GM18507 (cell line): ENCODE measurements around the gene CRIM1.

ENCODE experiments used
- DNase-seq: peaks from one replicate; pipeline ENCODE4 v3.0.0; 2011; ENCODE audit warnings: low read depth; ENCODE audit not compliant: insufficient read length; ENCODE audit errors: extremely low spot score
- FAIRE-seq: peaks from 2 replicates; lab custom pipeline; 2011; peaks lifted over from hg19 to GRCh38; lab: Jason Lieb, UNC

CRIM1 gene

DNA sequence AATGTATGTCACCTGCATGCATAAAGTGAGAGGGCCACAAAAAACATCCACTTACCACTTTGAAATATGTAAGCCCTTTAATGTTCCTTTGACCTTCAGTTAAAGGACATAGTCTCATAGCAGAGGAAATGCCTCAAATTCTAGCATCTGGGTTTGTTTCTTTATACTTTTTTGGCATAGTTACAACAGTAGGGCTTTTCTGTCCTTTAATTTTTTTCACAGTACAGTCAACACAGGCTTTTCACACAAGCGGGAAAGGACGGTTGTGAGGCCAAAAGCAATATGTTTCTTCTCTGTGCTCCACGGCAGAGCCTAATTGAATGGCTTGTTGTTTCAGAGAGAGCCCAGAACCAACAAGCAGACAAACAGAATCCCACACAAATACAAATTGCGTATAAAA is 57.6 kb downstream of the CRIM1 start:
- DNase-seq (no peak), FAIRE-seq (peak; percentile 35)

DNA sequence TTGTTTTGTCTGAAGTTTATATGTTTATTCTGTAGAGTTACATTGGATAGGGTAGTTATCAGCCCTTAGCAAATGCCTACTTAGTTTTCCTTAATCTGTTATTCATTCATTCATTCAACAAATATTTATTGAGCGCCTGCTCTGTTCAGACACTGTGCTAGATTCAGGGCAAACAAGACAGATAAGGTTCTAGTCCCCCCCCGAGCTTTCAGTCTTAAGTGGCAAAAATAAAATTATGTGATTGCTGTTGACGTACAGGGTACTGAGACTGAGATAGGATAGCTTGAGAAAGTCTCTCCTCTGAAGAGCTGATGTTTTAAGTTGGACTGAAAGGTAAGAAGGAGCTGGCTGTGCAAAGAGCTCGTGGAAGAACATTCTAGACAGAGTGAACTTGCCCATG is 58.7 kb downstream of the CRIM1 start:
- FAIRE-seq (no peak), DNase-seq (no peak)

GRCh38 chr2:36415381-36416022 is 59.9 kb downstream of the CRIM1 start:
- no peak for DNase-seq
- FAIRE-seq = no peak

- FAIRE-seq = no peak
Observed at GRCh38 chr2:36416370-36417165, 61.0 kb downstream of the CRIM1 start.

DNA sequence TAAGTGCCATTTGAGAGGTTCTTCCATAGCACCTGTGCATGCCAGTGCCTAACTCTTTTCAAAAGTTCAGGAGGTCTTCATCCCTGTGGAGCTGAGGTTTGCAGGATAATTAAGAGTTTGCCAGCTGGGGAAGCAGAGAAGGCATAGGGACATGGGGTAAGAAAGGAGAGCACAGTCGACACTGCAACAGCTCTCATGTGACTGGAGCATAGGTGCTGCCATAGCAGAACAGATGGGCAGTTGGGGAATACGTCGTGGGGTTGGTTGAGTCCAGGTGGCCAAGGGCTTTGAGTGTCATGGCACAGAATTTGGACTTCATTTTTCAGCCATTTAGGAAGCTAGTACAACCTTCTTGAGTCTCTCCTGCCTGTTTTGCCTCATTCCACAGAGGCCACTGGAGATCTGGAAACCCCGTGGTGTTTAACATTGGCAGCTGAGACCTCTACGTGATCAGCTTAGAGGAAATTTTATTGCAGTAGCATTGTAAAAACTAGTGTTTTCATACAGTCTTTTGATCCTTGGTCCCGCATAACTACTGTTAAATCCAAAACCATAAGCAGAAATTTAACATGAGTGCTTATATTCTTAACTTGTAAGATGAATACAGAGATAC is 65.1 kb downstream of the CRIM1 start:
- no peak for FAIRE-seq
- no peak for DNase-seq

More at GRCh38 chr2:36416370-36417165, 61.0 kb downstream of the CRIM1 start:
- DNase-seq = no peak

DNA sequence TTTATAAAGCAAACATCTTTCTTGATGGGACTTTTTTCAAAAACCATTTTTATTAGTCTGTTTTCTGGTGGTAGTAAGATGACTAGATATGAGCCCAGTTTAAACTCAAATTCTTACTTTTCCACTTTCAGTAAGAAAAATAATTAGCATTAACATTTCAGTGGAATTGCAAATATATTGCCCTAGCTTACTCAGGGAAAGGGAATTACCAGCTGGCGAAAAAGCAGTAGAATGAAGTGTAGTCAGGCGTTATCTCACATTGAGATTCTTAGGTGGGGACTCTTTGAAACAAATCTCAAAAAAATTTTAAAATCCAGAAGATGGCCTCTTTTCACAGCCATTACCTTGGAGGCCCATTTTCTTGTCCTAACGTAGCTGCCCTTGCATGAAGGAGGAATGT is 65.8 kb downstream of the CRIM1 start:
- DNase-seq (no peak), FAIRE-seq (no peak)

DNA sequence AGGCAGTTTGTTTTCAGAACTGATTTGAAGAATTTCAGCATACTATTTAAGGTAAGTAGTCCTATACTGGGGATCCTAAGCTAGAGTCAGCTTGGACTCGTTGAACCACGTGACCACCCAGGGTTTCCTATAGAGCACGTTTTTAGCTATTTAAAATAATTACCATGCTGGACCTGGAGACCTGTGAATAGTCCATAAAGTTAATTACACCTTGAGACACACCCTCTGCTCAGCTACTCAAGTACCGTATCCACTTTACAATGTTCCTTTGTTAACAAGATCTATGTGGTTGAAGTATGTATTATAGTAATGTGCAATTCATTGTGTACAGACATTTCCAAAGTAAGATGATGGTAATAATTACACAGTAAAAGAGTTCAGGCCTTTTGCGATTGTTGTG is 67.6 kb downstream of the CRIM1 start:
- DNase-seq = no peak
- no peak for FAIRE-seq

DNA sequence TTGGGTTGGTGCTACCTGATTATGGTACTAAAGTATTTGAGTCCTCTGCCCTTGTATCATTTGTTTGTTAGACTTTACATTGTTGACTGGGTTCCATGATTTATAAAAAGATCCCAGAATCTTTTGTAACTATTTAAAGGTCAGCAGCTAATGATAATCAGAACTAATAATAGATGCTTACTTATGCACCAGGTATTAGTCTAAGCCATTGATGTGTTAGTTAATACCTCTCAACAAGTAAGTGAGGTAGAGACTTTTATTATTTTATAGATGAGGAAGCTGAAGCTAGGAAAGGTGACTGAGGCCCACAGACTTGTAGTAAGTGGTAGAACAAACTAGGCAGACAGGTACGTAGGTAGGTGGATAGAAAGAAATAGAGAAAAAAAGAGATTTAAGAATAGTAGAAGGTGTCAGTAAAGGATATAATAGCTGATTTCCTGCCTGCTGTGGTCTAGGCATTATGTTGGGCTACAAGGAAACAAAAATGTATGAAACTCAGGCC is 68.1 kb downstream of the CRIM1 start:
- no peak for DNase-seq
- no peak for FAIRE-seq

DNA sequence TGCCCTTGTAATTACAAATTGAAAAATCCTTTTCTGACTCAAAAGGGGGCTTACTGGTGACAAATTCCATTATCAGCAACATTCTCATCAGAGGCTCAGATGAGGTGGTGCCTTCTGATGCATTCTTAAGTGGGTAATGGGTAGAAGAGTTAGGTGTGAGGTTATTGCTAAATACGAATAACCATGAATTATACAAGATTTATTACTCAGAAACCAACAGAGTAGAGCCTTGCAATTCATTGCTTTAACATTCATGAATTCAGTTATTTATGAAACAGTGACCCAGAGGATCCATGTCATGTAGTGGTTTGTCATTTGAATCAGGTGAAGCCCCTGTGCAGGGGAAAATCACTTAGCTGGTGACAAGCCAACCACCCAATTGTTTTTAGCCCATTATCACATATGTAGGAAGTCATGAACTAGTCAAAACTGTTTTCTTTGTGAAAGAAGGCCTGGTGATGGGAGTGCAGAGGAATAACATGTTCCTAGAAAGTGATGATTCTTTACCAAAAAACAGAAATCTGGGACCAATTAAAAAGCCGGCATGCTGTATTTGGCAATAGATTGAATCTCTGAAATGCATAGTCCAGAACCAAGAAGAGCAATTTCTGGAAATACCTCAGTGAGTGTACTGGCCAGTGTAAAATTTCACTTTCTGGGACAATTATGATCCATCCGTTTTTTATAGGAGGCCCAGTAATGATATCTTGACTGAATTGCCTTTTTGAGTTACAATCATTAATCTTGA is 70.2 kb downstream of the CRIM1 start:
- FAIRE-seq (no peak), DNase-seq (no peak)

DNA sequence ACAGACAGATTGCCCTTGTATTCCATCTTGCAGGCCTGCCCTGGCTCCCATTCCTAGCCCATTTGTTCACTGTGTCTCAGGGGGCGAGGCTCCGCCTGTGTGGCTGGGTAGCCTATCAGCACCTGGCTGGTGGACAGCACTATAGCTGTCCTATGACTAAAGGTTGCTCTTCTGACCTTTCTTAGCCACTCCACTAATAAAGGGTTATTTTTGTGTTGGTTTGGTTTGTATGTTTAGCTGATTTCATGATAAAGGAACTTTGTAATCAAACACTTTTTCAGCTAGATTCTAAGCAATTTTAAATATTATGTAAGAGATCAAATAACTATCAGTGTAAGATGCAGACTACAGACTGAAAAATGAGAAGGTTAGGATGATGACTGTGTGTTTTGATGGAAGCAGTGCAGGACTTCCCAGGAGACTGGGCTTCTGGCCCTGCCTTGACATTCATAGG is 72.2 kb downstream of the CRIM1 start:
- DNase-seq (no peak), FAIRE-seq (no peak)

- no peak for DNase-seq
Observed at GRCh38 chr2:36430549-36430948, 75.0 kb downstream of the CRIM1 start.

GRCh38 chr2:36432479-36432878 is 76.9 kb downstream of the CRIM1 start:
- FAIRE-seq (no peak), DNase-seq (no peak)

More at GRCh38 chr2:36430549-36430948, 75.0 kb downstream of the CRIM1 start:
- no peak for FAIRE-seq

DNA sequence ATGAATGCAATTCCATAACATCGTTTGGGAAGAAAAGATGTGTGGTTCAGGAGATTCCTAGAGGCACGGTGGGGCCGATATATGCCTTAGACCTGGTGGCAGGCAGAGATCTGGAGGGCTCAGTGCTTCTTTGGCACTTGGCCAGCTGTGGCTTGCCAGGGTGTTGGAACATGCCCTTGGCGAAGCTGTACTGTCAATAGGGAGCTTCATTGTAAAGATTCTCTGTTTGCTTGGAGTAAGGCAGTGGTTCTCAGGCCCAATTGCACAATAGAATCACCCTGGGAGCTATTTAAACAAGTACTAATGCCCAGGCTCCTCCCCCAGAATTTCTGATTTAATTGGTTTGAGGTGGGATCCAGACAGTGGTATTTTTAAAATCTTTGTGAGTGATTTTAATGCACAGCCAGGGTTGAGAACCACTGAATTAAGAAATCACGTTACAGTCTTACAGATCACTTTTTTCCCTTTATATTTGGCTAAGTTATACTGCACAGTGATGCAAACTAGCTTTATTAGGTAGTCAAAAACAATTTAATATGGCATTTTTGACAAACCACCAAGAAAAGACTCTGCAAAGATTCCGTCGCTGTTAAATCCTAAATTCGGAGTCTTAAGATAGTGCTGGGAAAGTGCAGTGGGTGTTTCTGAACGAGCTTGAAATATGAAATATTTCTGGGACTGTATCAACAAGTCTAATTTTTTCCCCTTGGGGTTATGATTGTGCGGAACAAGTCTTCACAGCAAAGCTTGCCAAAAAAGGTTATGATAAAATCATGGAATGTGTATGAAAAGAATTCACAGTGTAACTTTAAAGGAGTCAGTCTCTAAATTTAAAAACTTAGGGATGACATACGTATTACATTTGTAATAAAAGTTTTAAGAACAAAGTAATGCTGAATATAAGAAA is 78.0 kb downstream of the CRIM1 start:
- DNase-seq (no peak), FAIRE-seq (no peak)

GRCh38 chr2:36438449-36438977 is 82.9 kb downstream of the CRIM1 start:
- DNase-seq (no peak), FAIRE-seq (no peak)

GRCh38 chr2:36439084-36439483 is 83.5 kb downstream of the CRIM1 start:
- no peak for FAIRE-seq

GRCh38 chr2:36441065-36441625 is 85.6 kb downstream of the CRIM1 start:
- no peak for DNase-seq
- no peak for FAIRE-seq

More at GRCh38 chr2:36439084-36439483, 83.5 kb downstream of the CRIM1 start:
- DNase-seq = no peak

GRCh38 chr2:36441816-36442215 is 86.2 kb downstream of the CRIM1 start:
- no peak for DNase-seq
- no peak for FAIRE-seq

- DNase-seq = no peak
Observed at GRCh38 chr2:36444216-36444936, 88.8 kb downstream of the CRIM1 start.

More at GRCh38 chr2:36444216-36444936, 88.8 kb downstream of the CRIM1 start:
- no peak for FAIRE-seq
